Measurements from ENCODE around the gene DIPK1C. TPM values are rescaled to one million over a fixed set of nuclear protein-coding genes. Genes with fewer than 3 reads are reported as not detected.
"Not testable (repeated sequence)": the region's sequence is repeated elsewhere in the genome, so short reads cannot be mapped to it uniquely, and the experiment has no call there.

DIPK1C gene
- not detected for polyA plus RNA-seq

DNA sequence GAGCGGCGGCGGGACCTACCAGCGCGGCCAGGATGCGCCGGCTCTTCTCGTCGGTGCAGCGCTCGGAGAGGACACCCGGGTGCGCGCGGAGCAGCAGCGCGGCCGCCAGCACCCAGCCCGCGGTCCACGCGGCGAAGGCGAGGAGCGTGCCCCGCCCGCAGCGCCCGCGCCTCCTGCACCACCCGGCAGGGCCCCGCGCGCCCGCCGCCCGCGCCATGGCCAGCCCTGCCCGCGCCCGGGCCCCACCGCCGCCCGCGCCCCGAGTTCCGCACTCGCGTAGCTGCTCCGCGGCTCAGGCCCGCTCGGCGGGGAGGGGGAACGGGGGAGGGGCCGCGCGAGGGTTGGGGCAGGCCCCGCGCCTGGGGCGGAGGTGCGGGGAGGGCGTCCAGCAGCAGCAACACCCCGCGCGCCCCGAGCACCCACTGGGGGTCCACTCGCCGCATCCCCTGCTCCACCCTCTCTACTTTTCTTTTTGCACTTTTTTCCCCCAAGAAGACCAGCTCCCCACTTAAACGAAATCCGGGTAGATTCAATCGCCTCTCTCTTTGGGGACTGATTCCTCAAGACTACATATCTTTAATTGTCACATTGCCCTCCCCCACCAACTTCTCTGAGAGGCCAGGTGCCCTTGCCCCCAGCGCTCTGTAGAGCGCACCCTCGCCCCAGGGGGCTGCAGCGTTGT, at the start of gene DIPK1C:
DIPK1C (minus strand) TSS at position 266 of the 682 bp plus-strand sequence; CDS start at position 217, 49 bp downstream.
- no peak within 1 kb of the TSS for H3K27ac Mint-ChIP-seq
- peak within 1 kb of the TSS in 3 of 4 donors; percentile 70 to 82 (median 71) for H3K4me3 Mint-ChIP-seq
- H3K9me3 Mint-ChIP-seq, result no peaks in the 10 kb centered on the region
- no peaks in the 10 kb centered on the region for H3K36me3 Mint-ChIP-seq
- peaks cover 0 to 3% (median 2%) of the 10 kb centered on the region in 3 donors for H3K4me1 Mint-ChIP-seq
- H3K27me3 Mint-ChIP-seq, result peaks cover 31% of the 10 kb centered on the region

- H3K9me3 Mint-ChIP-seq, result no peaks in the 10 kb centered on the region
- peak overlapping the region in 1 of 4 donors; percentile 61 for H3K4me3 Mint-ChIP-seq
- H3K27ac Mint-ChIP-seq, result peak overlapping the region in 1 of 3 donors; percentile 65
- no peaks in the 10 kb centered on the region for H3K27me3 Mint-ChIP-seq
- H3K4me1 Mint-ChIP-seq, result peaks cover 5 to 15% (median 5%) of the 10 kb centered on the region in 3 donors
- H3K36me3 Mint-ChIP-seq, result peaks cover 6% of the 10 kb centered on the region
Observed at GRCh38 chr18:74506448-74507084, 49.5 kb upstream of the DIPK1C start.

- Mint-ChIP-seq H3K4me1 (peaks cover 9 to 22% (median 11%) of the 10 kb centered on the region in 3 donors), H3K27me3 (no peaks in the 10 kb centered on the region), H3K9me3 (no peaks in the 10 kb centered on the region), H3K36me3 (peaks cover 6% of the 10 kb centered on the region), H3K27ac (no peak overlapping the region), H3K4me3 (no peak overlapping the region)
Observed at GRCh38 chr18:74505776-74506175, 48.7 kb upstream of the DIPK1C start.

GRCh38 chr18:74503137-74503536, 46.0 kb upstream of the DIPK1C start:
- peaks cover 6% of the 10 kb centered on the region for H3K36me3 Mint-ChIP-seq
- peak overlapping the region in 1 of 4 donors; percentile 46 for H3K4me3 Mint-ChIP-seq
- peaks cover 24 to 36% (median 25%) of the 10 kb centered on the region in 3 donors for H3K4me1 Mint-ChIP-seq
- peak overlapping the region in 2 of 3 donors; percentile 25 to 87 for H3K27ac Mint-ChIP-seq
- no peaks in the 10 kb centered on the region for H3K9me3 Mint-ChIP-seq
- no peaks in the 10 kb centered on the region for H3K27me3 Mint-ChIP-seq

GRCh38 chr18:74501386-74501785, 44.3 kb upstream of the DIPK1C start:
- H3K27me3 Mint-ChIP-seq, result no peaks in the 10 kb centered on the region
- peaks cover 33 to 44% (median 33%) of the 10 kb centered on the region in 3 donors for H3K4me1 Mint-ChIP-seq
- peak overlapping the region; percentile 90 to 98 (median 94) for H3K4me3 Mint-ChIP-seq
- H3K9me3 Mint-ChIP-seq, result no peaks in the 10 kb centered on the region
- peaks cover 2% of the 10 kb centered on the region for H3K36me3 Mint-ChIP-seq
- H3K27ac Mint-ChIP-seq, result peak overlapping the region; percentile 82 to 99 (median 98)

GRCh38 chr18:74500774-74501173, 43.7 kb upstream of the DIPK1C start:
- peaks cover 35 to 46% (median 36%) of the 10 kb centered on the region in 3 donors for H3K4me1 Mint-ChIP-seq
- H3K9me3 Mint-ChIP-seq, H3K27me3 Mint-ChIP-seq, H3K36me3 Mint-ChIP-seq: not testable (repeated sequence)
- peak overlapping the region; percentile 90 to 98 (median 94) for H3K4me3 Mint-ChIP-seq
- peak overlapping the region; percentile 82 to 99 (median 98) for H3K27ac Mint-ChIP-seq

DNA sequence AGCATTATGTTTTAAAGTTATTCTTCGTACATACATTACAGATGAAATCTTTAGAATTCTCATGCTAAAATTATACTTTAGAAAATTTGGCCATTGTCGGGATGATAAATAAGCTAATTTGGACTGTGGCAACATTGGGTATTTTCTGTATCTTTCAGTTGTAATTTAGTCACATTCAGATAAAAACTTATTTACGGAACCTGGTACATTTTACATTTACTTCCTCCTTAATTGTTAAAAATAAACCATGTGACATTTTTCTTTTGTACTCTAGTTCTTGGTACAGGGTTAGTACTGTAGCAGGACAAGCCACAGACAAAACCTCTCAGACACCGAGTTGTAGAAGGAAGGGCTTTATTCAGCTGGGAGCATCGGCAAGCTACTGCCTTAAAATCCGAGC, 43.3 kb upstream of the DIPK1C start:
- H3K36me3 Mint-ChIP-seq, result peaks cover 2% of the 10 kb centered on the region
- no peaks in the 10 kb centered on the region for H3K27me3 Mint-ChIP-seq
- no peaks in the 10 kb centered on the region for H3K9me3 Mint-ChIP-seq
- peak overlapping the region; percentile 90 to 98 (median 94) for H3K4me3 Mint-ChIP-seq
- H3K4me1 Mint-ChIP-seq, result peaks cover 35 to 49% (median 40%) of the 10 kb centered on the region in 3 donors
- H3K27ac Mint-ChIP-seq, result peak overlapping the region; percentile 82 to 99 (median 98)

DNA sequence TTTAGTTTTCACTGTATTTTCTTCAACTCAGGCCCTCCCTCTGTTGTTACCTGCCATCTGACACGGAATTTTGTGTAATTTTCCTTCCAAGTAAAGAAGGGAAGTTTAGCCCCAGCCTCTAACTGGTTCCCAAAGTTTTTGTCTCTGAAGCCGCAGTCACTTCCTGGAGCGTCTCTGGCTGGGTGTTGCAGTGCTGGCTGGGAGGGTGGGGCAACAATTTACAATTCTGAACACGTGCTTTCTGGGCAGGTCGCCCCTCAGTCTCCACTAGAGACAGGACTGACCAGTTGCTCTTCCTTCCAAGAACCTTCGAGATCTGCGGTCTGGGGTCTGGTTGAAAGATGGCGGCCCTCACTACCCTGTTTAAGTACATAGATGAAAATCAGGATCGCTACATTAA, 42.5 kb upstream of the DIPK1C start:
- Mint-ChIP-seq H3K27me3 (no peaks in the 10 kb centered on the region), H3K27ac (peak overlapping the region; percentile 89 to 99 (median 98)), H3K36me3 (peaks cover 2% of the 10 kb centered on the region), H3K9me3 (no peaks in the 10 kb centered on the region), H3K4me1 (peaks cover 34 to 49% (median 41%) of the 10 kb centered on the region in 3 donors), H3K4me3 (peak overlapping the region; percentile 90 to 98 (median 94))

DNA sequence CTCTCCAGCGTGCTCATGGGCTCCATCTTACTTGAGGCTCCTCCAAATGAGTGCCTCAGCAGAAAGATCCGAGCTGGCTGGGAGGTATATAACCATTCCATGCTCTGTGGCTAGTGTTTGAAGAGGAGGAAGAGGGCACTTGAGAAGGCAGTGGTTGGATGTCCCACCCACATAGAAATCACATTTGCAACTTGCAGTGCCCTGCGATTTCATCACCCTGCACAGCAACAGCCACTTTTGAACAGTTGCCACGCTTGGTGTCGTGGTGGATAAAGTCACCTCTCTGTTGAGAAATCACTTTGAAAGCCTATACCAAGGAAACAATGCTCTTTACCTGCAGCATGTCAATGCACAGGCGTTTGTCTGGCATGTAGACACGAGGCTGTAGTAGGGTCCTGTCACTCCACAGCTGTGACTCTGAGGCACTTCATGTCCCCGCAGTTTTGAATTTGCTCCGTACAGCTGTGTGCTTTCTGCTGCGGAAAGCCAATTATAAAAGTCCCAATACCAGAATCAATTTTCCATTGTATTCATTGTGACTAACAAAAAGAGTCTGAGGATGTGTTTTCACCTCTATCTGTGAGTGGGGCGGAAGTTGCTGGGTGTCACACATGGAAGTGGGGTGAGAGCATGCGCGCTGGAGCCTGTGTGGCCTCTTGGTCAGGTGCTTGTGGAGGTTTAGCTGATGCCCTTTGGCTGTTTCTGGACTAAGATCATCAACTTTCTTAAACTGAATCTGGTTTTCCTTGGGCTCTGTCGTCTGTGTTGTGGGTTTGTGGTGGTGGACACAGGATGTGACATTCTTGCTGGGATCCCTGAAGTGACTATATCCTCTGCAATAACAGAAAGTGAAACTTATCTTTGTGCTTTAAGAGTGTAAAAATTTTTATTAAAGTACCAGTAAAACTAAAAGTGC, 41.9 kb upstream of the DIPK1C start:
- Mint-ChIP-seq H3K4me3 (peak overlapping the region; percentile 90 to 98 (median 94)), H3K4me1 (peaks cover 33 to 47% (median 41%) of the 10 kb centered on the region in 3 donors), H3K36me3 (peaks cover 2% of the 10 kb centered on the region), H3K27ac (peak overlapping the region; percentile 89 to 99 (median 98)), H3K27me3 (no peaks in the 10 kb centered on the region), H3K9me3 (no peaks in the 10 kb centered on the region)

DNA sequence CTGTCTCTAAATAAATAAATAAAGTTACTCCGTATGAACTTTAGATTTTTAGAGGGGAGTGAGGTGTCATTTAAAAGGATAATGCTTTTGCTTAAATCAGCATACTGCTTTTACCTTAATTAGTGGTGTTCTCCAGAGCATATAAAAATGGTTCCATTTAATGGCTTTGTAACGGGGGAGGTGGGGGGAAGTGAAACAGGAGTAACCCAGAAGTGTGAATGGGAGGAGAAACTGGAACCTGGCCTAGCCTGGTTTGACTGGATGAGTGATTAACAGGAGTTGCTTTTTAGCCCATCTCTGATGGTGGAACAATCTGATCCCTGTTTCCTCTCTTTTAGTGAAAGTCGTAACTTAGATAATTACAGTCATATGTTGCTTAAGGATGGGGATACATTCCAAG, 40.7 kb upstream of the DIPK1C start:
- Mint-ChIP-seq H3K27ac (peak overlapping the region; percentile 85 to 93 (median 89)), H3K36me3 (no peaks in the 10 kb centered on the region), H3K4me3 (peak overlapping the region; percentile 91 to 98 (median 96)), H3K27me3 (no peaks in the 10 kb centered on the region), H3K4me1 (peaks cover 33 to 42% (median 41%) of the 10 kb centered on the region in 3 donors), H3K9me3 (no peaks in the 10 kb centered on the region)

GRCh38 chr18:74497324-74497676, 40.2 kb upstream of the DIPK1C start:
- Mint-ChIP-seq H3K4me1 (peaks cover 33 to 41% (median 40%) of the 10 kb centered on the region in 3 donors), H3K9me3 (no peaks in the 10 kb centered on the region), H3K4me3 (peak overlapping the region; percentile 91 to 98 (median 96)), H3K36me3 (no peaks in the 10 kb centered on the region), H3K27ac (peak overlapping the region; percentile 85 to 93 (median 89)), H3K27me3 (no peaks in the 10 kb centered on the region)

DNA sequence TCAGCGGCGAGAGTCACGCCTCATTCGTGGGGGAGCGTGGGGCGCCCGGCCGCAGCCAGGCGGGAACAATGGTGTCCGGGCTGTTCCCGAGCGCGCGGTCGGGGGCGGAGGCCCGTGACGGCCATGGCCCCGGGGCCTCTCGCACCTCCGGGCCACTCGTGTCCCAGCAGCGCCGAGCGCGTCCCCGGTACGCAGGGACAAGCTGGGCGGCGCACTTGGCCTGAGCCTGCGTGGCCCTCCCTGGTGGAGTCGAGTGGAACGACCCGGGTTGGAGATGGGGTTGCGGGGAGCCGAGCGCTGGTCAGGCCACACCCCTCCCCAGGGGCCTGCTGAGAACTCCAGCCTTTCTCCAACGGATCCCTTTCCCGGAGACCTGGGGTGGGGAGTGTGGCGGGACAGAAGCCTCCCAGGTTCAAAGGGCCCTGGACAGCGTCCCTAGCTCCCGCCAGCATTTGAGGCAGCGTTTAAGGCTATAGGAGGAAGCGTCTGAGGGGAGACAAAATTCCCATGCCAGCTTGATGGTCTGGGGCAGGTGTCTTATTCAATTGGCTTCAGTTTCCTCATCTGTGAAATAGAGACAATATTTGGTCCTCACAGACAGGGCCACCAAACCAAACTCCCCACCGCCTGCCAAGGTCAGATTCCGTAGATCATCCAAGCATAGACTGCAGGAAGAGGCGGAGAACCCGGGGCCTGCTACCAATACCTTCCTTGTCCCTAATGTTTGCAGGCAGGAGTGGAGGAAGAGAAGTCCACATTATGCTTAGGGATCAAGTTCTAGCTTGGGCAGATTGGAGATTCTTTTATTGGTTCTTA, 39.6 kb upstream of the DIPK1C start:
- Mint-ChIP-seq H3K4me3 (peak overlapping the region; percentile 91 to 98 (median 96)), H3K27me3 (peaks cover 2% of the 10 kb centered on the region), H3K36me3 (no peaks in the 10 kb centered on the region), H3K27ac (peak overlapping the region; percentile 96 to 98 (median 97)), H3K9me3 (no peaks in the 10 kb centered on the region), H3K4me1 (peaks cover 33 to 41% (median 40%) of the 10 kb centered on the region in 3 donors)

GRCh38 chr18:74495581-74496507, 38.7 kb upstream of the DIPK1C start, which contains the start of gene CNDP2:
Gene CNDP2, plus strand, starts transcription at chr18:74496363. Its CDS starts 3,611 bp downstream, at chr18:74499974.
- Mint-ChIP-seq H3K9me3 (no peaks in the 10 kb centered on the region), H3K4me1 (peaks cover 28 to 37% (median 33%) of the 10 kb centered on the region in 3 donors), H3K27me3 (peaks cover 2% of the 10 kb centered on the region), H3K36me3 (no peaks in the 10 kb centered on the region), H3K27ac (peak within 1 kb of the TSS; percentile 96 to 98 (median 97)), H3K4me3 (peak within 1 kb of the TSS; percentile 91 to 98 (median 96))

Measured in IgD-negative memory B cell (primary cell).